Measurements from ENCODE around the gene KIAA2012.
"Not testable (repeated sequence)": the region's sequence is repeated elsewhere in the genome, so short reads cannot be mapped to it uniquely, and the experiment has no call there.

Gene KIAA2012

GRCh38 chr2:202116691-202117090 is 43.6 kb downstream of the KIAA2012 start:
- no peak for DNase-seq (ENCODE audit: low spot score)

DNA sequence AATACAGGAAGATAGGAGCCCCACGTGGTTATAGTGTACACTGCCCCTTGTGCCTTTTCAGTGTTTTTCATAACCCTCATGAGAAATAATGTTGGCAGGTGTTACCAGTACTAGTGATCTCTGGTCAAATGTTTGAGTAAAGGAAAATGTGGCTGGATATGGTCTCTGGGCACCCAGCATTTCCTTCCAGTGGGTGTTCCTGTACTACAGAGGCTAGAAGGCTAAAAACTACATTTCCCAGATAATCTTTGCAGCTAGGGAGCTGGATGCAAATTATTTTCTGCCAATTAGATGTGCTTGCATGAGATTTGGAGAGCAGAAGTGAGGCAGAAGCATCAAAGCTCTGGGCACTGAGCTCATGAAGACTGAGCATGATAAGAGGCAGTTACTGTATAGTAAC is 45.1 kb downstream of the KIAA2012 start:
- DNase-seq (ENCODE audit: low spot score): no peak

DNA sequence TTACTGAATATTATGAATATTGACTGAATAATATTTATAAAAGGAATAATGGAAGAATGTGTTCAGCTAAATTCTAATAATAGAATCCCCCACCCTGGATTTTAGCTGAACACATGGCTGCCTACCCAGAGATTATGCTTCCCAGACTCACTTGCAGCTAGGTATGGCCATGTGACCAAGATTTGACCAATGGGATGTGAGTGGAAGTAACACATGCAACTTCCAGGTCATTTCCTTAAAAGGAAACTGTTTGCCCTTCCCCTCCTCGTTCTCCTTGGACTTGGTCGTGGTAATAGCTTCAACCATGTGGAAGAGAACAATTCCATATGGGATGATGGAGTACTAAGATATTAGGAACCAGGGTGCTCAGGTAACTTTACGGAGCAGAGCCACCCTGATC is 47.8 kb downstream of the KIAA2012 start:
- no peak for DNase-seq (ENCODE audit: low spot score)

- DNase-seq (ENCODE audit: low spot score): no peak
These were observed 48.6 kb downstream of the KIAA2012 start for GRCh38 chr2:202121532-202122162.

DNA sequence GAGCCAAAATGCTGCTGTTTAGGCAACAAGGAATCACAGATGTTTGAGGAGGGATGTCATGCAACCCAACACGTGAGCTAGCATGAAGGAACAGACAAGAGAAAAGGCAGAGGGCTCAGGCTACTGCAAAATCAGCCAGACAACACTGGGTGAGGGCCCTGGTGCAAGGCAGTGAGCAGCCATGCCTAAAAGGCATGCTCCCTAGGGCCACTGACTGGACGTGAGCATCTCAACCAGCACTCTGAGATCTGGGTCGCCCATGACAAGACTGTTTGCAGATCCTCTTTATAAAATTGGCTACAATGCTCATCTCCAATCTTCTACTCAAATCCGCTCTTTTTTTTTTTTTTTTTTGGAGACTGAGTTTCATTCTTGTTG is 49.1 kb downstream of the KIAA2012 start:
- DNase-seq (ENCODE audit: low spot score): no peak

DNA sequence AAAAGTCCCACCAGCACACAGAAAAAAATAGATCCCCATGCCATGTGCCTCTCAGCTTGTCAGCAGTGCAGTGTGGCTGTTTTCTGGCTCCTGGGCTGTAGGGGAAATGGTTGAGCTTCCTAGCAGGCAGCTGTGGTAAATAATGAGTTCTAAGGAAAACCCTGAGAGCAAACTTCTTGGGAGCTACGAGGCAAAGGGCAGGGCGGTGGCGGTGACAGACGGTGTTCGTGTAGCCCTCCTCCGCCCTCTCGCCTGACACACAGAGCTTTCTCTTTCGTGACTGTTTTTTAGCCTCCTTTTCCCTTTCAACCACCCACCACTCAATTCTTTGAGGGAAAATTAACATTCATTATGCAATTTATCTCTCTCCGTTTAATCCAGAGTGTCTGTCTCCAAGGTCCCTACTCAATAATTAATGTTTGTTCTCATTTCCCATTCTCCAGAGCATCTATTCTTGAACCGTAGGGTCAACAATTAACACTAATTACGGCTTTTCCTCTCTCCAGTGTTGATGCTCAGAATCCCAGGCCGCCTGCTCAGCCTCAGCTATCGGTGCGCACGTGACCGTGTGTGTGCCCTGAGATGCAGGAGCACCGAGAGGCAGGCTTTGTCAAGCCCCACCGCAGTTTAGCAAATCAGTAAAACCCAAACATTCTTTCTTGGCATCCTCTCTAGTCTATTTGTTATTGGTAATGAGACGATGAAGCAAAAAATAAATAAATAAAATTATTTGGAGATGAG is 50.1 kb downstream of the KIAA2012 start:
- DNase-seq (ENCODE audit: low spot score): peak; percentile 33

DNA sequence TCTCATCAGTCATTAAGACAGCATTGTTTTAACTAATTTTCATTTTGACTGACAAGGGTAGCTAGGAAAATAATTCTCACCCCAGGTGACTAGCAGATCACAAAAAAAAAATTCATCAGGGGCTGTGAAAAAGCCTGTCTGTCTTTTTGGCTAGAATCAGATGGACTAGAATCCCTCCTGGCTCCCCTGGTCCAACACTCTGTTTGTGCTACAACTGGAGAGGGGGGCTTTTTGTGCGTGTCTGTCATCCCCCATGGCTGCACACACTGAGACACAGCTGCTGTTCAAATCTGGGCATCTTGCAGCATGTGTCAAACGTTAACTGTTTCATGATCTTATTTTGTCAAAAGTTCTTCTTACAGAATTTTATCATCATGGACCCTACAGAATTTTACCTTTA is 51.2 kb downstream of the KIAA2012 start:
- no peak for DNase-seq (ENCODE audit: low spot score)

DNA sequence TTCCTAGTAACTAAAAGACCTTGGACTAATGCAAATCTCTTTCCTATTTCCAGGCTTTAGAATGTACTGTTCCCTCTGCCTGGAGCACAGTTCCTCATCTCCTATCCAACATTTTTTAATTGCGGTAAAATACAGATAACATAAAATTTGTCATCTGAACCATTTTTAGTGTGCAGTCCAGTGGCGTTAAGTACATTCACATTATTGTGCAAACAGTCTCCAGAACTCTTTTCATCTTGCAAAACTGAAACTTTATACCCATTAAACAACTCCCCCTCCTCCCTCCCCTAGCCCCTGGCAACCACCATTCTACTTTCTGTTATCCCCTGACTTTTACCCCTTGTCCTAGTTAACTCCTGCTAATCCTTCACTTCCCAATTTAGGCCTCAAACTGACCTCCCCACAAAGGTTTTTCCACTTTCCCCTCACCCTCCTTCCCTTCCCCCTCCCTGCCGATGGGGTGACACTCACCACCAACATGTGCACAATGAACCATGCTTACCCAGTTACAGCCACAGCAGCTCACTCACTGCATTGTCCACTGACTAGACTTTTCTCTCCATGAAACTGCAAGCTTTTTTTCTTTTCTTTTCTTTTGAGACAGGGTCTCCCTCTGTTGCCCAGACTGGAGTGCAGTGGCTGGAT is 54.8 kb downstream of the KIAA2012 start:
- DNase-seq (ENCODE audit: low spot score): no peak

- DNase-seq (ENCODE audit: low spot score): no peak
These were observed 56.8 kb downstream of the KIAA2012 start for GRCh38 chr2:202129841-202130240.

- no peak for DNase-seq (ENCODE audit: low spot score)
These were observed 60.3 kb downstream of the KIAA2012 start for GRCh38 chr2:202133200-202133908.

GRCh38 chr2:202133909-202134265 is 60.8 kb downstream of the KIAA2012 start:
- no peak for DNase-seq (ENCODE audit: low spot score)

DNA sequence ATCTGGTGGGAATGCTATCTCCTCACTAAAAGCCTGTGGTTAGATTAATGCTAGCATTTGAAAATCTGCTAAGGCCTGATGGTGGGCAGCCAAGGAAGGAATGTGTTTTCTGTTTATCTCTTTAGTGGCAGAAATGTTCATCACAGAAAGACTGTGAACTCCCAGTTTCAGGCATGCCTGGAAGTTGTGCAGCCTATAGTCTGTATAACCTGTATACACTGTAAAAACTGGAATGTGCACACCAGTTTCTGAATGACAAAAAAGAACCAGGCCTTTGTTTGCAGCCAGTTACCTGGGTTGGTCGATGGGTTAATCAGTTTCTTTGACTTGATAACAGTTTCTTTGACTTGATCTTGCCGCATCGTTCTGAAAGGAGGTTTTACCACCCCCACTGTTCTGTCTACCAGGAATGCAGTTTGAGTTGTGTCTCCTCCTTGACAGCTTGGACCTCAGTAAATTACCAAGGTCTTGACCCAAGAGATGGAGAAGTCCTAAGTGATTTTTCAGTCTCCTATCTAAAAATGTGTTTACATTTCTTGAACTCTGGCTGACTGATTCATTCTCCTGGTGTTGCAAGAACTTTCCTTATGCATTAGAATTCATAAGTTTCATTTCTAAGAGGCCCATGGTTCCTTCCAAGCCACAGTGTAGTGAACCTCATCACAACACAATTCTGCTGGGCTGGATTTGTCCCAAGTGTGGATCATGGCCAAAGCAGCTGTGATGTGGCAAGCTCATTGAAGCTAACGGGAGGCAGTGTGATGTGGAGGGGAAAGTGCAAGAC is 62.2 kb downstream of the KIAA2012 start:
- peak; percentile 91 for DNase-seq (ENCODE audit: low spot score)

GRCh38 chr2:202136039-202136438 is 63.0 kb downstream of the KIAA2012 start:
- not testable (repeated sequence) for DNase-seq (ENCODE audit: low spot score)

DNA sequence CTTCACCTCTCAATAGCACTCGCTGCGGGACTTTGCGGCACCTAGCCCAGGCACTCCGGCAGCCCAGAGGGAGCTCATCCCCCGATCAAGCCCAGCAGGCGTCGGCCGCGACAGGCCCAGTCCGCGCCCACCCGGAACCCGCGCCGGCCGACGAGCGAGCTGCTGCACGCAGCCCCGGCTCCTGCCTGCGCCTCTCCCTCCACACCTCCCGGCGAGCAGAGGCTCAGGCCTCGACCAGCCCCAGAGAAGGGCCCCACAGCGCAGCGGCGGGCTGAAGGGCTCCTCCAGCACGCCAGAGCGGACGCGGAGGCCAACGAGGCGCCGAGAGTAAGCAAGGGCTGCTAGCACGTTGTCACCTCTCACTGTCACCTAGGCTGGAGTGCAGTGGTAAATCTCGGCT is 63.5 kb downstream of the KIAA2012 start:
- DNase-seq (ENCODE audit: low spot score): no peak

DNA sequence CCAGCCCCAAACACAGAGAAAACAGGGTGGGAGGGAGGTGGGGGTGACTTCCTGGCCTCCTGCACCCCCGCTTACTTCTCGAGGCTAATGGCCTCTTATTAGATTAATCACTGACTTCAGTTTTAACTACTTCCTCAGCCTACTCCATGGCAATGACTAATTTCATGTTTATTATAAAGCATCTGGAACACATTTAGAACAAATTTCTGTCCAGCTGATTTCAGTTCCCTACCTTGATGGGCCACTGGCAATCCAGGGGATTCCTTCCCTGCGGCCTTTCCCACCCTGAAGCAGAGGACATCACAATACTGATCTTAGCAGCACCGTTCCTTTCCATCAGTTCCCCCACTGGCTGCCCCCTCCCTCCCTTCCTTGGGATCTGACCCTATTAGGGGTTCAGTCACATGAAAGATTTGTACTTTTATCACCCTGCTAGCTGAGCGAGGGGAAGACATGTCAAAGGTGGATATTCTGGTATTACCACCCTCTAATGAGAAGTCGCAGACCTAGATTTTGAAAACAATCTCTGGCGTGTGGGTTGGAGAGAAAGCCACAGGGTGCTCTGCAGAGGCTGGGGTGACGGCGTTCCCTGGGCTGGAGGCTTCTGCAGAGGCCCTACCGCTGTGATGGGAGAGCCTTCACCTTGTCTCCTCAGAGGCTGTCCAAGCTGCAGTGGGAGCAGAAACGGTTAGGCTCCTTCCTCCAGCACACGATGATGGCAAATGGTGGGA is 67.6 kb downstream of the KIAA2012 start:
- DNase-seq (ENCODE audit: low spot score): peak; percentile 62

GRCh38 chr2:202141329-202141947 is 68.4 kb downstream of the KIAA2012 start:
- DNase-seq (ENCODE audit: low spot score): no peak

DNA sequence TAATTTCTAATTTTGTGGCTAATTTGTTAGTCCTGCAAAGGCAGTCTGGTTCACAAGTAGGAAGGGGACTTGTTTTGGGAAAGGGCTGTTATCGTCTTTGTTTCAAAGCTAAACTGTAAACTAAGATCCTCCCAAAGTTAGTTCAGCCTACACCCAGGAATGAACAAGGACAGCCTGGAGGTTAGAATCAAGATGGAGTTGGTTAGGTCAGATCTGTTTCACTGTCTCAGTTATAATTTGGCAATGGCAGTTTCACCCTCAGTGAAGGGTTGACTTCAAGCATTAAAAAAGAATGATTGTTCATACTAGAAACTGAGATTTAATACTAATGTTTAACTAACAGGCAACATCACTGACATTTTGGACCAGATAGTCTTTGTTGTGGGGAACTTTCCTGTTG is 69.5 kb downstream of the KIAA2012 start:
- no peak for DNase-seq (ENCODE audit: low spot score)

DNA sequence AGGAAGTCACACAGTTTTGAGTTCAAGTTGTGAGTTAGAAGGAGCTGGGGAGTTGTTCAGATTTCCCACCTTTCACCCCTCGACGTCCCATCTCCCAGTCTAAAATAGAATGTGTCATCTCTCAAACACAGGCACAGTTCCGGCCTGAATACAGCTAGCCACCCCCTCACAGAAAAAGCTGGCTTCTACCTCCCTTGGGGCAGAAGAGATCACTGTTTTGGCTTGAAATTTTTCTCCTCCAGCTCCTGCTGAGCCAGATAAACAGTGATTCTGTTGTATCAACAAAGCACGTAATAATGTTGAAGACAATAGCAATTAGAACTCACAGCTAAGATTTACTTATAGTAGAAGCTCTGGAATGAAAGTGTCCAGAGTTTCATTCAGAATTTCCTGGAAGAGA is 74.7 kb downstream of the KIAA2012 start:
- no peak for DNase-seq (ENCODE audit: low spot score)

- DNase-seq (ENCODE audit: low spot score): no peak
These were observed 75.6 kb downstream of the KIAA2012 start for GRCh38 chr2:202148515-202149154.

GRCh38 chr2:202149155-202149762 is 76.2 kb downstream of the KIAA2012 start:
- DNase-seq (ENCODE audit: low spot score): no peak
